HG03139 (cell line): ENCODE results near the gene ANXA5.
"Not testable (repeated sequence)": the region's sequence is repeated elsewhere in the genome, so short reads cannot be mapped to it uniquely, and the experiment has no call there.

Source experiments
- ATAC-seq: cut with Tn5 transposase; IDR thresholded peaks from one replicate; pipeline ENCODE4 v1.9.1; 2021; ENCODE audit not compliant: unreplicated experiment

ANXA5 gene

DNA sequence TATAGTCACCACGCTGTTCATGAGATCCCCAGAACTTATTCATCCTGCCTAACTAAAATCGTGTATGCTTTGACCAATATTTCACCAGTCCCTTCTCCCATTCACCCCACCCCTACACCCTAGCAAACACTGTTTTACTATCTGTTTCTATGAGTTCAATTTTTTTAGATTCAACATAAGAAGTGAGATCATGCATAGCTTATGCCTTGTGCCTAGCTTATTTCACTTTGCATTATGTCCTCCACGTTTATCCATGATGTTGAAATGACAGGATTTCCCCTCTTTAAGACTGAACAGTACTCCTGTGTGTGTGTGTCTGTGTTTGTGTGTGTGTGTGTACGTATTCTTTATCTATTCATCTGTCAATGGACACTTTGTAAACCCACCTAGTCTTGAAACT, 16.8 kb downstream of the ANXA5 start:
- no peak for ATAC-seq

- ATAC-seq = no peak
Measured at GRCh38 chr4:121679267-121679666, 17.5 kb downstream of the ANXA5 start.

DNA sequence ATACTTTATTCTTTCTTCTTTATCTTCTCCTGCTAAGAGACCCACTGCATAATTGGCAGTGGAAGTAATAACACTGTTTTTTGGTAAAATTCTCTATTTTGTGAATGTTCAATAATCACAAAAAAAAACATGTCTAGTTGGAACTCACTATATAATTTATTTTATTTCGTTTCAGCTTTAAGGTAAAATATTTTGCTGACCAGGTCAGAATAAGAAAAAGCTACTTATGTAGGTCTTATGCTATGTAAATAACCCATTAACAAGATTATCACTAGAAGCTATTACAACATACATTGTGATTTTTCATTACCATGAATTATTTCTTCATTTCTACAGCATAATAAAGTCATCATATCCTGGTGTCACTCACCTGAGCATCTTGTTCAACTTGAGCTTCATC, 19.3 kb downstream of the ANXA5 start:
- ATAC-seq = no peak

- ATAC-seq = no peak
Measured at GRCh38 chr4:121676345-121677075, 20.3 kb downstream of the ANXA5 start.

DNA sequence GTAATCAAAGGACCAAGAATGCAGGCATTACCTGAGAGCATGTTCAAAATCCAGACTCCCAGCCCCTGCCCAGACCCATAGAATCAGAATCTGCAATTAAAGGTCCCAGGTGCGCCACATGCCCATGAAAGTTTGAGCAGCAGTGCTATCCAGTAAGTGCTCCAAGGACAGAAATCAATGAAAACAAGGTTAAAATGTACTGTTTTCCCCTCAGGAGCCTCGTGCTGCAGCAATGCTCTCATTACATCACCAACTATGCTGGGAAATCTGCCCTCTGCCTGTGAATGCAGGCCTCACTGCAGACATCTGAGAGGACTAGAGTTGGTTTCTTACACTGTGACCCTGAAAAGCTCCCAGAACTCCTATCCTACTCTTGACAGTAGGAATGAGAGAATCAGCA, 21.1 kb downstream of the ANXA5 start:
- ATAC-seq = no peak

DNA sequence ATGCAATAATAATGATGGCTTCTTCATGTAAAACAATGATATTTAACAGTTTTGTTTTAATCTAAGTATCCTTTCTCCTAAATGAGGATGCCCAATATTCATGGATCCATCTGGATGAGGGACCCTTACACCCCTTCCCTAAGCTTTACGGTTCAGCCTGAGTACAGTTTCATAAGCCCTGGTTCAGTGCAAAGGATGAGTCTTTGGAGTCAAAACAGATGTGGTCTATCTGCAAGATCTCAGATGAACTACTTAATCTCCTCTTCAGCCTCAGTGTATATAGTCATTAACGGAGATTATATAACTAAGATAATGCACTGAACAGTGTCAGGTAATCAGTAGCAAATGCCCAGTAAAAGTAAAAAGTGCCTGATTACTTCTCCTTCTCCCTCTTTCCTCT, 22.1 kb downstream of the ANXA5 start:
- no peak for ATAC-seq

DNA sequence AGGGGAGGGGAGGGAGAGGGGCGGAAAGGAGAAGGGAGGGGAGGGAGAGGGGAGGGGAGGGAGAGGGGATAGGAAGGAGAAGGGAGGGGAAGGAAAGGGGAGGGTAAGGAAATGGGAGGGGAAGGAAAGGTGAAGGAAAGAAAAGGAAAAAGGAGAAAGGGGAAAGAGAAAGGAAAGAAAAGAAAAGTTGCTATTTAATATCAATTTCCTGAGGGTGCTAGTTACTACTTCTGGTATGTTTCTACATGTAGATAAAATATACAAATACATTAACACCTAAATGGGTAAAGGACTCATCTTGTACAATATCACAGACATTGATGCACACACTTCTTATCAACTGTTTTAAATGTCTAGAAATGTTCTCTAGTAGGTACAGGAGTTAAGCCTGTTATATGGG, 22.6 kb downstream of the ANXA5 start:
- no peak for ATAC-seq

GRCh38 chr4:121669163-121669550, 27.6 kb downstream of the ANXA5 start:
- no peak for ATAC-seq

DNA sequence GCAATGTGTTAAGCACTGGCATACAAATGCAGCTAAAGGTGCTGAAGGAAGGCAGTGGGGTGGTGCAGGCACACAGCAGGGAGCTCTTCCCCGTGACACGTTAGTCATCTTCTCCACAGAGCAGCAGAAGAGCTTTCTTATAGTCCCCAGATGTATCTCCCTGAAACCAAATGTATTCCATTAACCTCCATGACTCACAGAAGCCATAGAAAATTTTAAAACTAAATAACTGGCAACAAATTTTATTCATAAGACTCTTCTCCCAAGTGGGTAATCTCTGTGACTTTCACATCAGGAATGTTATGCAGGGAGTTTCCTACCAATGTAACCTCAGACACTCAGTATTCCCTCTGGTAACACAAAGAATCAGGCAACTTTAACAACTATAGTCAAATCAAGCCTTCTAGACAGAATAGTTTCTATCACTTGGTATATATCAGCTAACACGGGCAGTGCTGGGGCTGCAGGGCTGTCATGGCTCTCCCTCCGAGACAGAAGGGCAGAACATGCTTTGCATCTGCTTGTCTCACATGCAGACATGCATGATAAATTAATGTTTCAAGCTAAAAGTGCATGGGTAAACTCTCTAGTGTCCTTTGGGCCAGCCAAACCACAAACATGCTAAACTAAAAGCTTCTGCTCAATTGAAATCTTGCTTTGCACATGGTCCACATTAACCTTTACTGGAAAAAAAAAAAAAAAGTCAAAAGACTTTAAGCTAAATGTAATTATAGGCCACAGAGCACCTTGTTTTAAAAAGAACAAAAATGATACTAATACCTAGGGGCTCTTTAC, 28.2 kb downstream of the ANXA5 start:
- ATAC-seq = no peak

- ATAC-seq = no peak
Measured at GRCh38 chr4:121666091-121666679, 30.6 kb downstream of the ANXA5 start.

DNA sequence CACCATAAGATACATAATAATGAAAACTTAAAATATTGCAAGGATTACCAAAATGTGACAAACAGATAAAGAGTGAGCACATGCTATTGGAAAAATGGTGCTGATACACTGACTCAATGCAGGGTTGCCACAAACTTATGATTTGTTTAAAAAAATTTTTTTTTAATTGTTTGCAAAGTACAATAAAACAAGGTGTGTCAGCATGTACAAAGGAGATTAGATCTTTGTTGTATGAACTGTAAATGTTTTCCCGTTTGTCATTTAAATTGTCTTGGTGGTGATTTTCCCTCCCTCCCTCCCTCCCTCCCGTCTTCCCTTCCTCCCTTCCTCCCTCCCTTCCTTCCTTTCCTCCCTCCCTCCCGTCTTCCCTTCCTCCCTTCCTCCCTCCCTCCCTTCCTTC, 31.4 kb downstream of the ANXA5 start:
- ATAC-seq = no peak

DNA sequence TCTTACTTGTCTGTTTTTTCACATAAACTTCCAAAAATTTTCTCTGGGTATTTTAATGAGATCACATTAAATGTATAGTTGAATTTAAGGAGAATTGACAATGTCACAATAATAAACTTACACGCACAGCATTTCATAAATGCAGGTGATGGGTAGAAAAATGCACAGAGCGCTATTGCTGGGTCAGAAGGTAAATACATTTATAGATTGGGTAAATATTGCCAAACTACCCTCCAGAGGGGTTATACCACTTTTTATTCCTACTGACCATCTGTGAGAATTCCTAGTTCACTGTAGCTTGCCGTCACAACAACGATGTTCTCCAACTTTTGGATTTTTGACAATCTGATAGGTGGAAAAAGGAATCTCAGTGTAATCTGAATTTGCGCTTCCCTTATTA, 34.6 kb downstream of the ANXA5 start:
- no peak for ATAC-seq

- ATAC-seq = not testable (repeated sequence)
Measured at GRCh38 chr4:121660175-121660933, 36.4 kb downstream of the ANXA5 start.

- ATAC-seq = no peak
Measured at GRCh38 chr4:121658125-121658524, 38.7 kb downstream of the ANXA5 start.

DNA sequence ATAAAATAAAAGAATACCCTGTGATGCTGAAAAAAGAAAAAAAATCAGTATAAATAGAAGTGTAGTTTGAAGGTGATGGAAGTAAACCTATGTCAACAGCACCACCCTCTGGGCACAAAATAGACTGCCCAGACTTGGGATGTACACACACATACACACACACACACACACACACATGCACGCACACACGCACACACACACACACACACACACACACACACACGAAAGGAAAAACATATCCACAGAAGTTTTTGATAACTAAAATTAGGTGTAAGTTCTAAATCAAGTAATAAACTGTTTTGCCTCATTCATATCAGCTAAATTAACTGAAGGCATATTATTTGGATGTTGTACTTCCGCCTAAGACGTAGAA, 40.5 kb downstream of the ANXA5 start:
- no peak for ATAC-seq

DNA sequence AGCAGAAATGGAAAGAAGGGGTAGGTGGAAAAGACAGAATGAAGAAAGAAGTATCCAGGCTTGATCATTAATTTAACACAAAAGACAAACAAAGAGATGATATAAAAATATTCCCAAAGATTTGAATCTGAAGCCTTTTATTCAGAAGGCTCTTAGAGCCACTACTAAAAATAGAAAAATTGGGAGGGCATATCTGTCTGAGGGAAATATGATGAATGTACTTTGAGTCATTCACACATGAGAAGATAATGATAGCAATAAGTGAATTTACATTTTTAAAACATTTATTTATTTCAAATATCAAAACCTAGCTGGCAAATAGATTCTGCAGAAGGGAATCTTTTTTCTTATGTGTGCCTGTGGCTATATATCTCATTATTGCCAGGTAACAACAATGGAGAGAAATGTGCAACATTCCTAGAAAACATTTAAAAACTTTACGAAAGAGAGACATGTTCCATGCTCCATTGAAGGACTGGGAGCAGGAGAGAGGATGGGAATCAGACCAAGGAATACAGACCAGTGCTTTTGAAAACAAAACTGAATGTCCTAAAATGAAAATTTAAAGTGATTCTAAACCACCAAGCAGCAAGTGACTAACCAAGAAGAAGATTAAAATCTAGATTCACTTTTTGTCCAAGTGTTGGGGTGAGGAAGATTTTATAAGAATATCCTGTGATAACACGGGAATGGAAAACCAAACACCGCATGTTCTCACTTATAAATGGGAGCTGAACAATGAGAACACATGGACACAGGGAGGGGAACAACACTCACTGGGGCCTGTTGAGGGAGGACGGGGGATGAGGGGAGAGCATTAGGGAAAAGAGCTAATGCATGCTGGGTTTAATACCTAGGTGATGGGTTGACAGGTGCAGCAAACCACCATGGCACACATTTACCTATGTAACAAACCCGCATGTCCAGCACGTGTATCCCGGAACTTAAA, 41.2 kb downstream of the ANXA5 start:
- ATAC-seq = no peak

GRCh38 chr4:121654738-121655137, 42.0 kb downstream of the ANXA5 start:
- peak; percentile 89 for ATAC-seq

GRCh38 chr4:121653986-121654385, 42.8 kb downstream of the ANXA5 start:
- ATAC-seq = no peak

- no peak for ATAC-seq
Measured at GRCh38 chr4:121653214-121653613, 43.6 kb downstream of the ANXA5 start.

DNA sequence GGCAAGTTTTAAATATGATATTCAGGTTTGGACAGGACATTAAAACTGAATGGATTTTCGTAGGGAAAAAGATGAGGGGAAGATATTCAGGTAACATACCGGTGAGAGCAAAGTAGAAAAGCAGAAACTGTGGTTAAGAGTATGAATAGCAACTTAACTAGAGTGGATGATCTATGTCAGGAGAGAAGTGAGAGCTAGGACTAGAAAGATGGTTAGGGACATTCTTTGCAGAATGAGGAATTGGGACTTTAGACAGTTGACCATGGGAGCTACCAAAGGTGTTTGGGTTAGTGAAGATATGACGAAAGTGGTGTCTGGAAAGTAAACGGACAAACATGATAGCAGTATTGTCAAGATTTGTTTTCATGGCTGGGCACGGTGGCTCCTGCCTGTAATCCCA, 45.2 kb downstream of the ANXA5 start:
- ATAC-seq = no peak
